ENCODE measurements around the gene ZCCHC14.
A peak's percentile ranks its signal among the peaks of the same experiment; 100 is the strongest.

Gene ZCCHC14

DNA sequence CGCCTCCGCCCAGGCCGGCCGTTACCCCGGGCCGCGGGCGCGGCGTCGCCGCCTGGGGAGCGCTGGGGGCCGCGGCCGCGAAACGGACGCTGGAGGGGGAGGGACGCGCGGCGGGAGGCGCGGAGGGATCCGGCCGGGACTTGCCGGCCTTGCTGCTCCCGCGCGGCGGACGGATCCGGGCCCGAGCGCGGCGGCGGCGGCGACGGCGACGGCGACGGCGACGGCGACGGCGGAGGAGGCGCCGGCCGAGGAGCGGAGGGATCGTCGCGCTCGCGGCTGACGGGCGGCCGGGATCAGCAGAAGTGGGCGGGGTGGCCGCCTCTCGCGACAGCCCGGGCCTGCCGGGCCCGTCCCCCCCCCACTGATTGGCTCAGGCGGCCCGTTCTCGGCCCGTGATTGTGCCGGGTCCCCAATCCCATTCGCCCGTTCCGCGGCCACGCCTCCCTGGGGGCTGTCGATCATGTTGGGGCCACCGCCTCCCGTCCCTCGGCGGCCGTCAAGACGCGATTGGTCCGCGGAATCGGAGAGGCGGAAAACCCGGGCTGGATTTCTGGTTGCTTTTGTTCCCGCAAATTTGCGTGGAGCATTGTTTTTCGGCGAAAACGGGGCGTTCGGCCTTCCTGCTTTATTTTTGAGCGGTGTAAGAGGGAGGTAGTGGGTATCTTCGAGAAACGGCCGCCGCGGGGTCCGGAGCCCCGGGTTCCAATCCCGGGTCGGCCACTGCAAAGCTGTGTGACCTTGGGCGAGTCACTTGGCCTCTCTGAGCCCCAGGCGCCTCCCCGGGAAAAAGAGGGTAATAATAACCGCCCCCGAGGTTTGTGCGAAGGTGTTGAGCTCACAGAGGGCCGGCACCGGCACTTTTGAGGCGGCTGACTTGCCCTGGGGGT is at the start of gene ZCCHC14:
ZCCHC14 (minus strand) TSS at position 304 of the 887 bp plus-strand sequence. CDS start 786 bp downstream, outside the sequence.
- peak; percentile 100 for DNase-seq

DNA sequence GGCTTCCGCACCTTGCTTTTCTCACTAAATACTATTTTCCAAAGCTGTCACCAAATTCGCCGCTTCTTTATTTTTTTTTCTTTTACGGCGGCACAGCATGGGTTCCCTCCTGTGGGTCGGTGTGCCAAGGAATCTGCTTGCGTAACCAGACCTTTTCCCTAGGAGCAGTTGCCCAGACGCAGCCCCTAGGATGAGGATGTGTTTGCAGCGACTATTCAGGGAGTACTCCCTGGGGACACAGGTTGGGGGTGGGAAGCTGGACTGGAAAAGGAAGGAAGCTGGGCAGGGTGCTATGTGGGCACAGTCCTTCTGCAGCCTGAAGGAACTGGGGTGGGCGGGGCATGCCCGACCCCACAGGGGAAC is 49.0 kb upstream of the ZCCHC14 start:
- no peak for DNase-seq

DNA sequence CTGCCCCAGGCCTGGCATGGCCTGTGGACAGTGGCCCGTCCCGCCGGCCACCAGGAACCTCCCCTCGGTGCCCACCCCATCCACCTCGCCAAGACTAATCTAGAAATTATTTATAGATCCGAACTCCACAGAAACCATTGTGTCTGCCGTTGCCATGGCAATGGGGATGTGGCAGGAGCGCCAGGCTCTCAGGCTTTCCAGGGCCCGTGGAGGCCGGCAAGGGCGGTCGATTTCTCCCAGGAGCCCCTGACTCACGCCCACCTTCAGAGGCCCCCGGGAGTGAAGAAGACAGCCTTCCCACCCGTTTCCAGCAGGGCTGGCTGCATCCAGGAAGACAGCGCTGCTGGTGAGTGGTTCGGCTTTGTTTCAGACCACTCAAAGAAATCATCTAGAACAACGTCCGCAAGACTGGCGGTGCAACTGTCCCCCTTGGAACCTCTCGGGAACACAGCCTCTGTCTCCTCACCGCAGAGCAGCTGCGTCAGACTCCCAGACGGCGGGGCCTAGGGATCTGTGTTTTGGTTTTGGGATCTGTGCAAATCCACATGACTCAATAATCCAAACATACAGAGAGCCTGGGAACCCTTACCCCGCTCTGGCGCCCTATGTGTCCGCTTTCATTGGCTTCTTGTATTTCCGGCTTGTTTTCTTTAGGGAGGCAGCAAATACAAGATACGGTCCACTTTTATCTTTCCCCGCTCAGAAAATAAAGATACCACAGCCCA is 48.5 kb upstream of the ZCCHC14 start:
- DNase-seq, result no peak

DNA sequence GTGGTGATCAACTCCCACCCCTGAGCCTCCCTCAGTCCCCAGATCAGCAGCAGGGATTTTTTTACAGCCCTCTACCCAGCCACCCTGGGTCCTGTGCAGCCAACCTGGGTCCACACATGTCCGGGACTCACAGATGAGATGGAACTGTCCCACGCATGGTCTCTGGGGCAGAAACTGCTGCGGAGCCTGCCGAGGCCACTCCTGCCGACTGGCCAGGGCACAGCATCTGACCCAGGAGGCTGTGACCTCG is 48.0 kb upstream of the ZCCHC14 start:
- no peak for DNase-seq

DNA sequence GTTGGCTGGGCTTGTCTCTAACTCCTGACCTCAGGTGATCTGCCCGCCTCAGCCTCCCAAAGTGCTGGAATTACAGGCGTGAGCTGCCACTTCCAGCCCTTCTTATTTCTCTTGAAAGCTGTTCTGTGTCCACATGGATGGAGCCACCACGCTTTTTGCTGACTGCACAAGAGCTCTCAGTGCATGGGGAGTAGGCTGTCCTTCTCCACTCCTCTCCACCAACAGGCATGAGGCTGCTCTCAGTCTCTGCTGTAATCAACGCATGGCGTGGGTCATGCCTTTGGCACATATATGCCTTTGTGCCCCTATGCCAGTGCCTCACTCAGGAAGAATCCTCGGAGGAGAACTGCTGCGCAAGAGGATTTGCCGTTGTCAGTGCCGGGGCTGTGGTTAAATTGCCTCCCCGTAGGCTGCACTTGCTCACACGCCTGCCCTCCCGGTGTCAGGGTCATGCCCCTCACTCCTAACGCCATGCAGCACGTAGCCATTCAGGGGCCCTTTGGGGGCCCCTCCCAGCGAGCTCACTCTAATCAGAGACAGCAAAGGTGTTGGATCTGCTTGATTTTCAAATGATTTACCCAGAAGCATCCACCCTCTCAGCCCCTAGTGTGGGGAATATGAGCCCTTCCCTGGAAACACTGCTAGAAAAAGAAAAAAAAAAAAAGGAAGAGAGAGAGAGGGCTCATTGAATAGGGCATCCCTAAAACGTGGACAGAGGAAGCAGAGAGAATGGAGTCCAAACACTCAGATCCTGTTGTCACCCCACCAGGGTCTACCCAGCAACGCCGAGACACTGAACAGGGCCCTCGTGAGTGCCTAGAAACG is 47.5 kb upstream of the ZCCHC14 start:
- DNase-seq, result no peak

DNA sequence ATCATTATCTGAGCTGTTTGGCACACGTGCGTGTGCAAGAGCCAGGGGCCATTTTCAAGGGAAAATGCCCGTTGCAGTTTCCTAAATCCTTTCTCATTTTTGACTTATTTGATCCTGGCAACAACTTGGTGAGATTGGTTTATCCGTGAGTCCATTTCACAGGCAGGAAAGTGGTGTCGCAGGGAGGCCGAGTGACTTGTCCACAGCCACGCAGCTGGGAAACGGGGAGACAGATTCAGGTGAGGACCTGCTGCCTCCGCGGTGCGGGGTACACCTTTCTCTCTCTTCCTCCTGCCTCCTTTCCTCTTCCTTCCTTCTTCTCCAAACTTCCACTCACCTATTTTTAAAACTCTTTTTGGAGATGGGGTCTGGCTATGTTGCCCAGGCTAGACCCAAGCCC is 46.3 kb upstream of the ZCCHC14 start:
- DNase-seq, result no peak

DNA sequence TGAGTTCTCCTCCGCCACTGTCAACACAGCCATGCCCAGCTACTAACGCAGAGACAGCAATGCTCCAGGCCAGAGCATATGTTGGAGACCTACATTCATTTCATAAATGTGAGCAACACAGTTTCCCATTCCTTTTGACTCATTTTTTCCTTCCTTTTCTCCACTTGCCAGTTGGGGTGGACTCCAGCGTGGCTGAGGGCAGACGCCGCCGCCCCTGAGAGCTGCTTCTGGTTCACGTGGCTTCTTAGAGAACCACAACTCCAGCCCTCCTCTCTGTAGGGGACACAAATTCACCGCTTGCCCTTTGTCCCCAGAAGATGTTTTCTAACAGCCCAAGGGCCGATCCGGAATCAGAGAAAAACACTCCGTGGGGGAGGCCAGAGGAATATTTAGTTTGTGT is 45.8 kb upstream of the ZCCHC14 start:
- no peak for DNase-seq

DNA sequence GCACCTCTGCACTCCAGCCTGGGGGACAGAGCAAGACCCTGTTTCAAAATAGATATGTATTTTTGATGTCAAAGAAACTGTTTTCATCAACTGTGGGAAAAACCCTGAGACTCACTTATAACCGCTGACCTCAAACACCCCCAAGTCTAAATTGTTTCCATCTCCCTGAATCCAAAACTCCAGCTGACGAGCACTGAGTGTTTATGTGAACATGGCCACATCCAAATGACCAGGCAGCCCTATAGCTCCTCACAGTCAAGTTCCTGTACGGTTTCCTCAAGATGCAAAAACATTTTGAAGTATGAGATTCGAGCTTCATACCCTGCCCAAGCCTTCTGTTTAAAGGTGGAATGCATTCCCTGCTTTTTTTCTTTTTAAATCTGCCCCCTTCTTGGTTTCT is 45.3 kb upstream of the ZCCHC14 start:
- DNase-seq, result no peak

DNA sequence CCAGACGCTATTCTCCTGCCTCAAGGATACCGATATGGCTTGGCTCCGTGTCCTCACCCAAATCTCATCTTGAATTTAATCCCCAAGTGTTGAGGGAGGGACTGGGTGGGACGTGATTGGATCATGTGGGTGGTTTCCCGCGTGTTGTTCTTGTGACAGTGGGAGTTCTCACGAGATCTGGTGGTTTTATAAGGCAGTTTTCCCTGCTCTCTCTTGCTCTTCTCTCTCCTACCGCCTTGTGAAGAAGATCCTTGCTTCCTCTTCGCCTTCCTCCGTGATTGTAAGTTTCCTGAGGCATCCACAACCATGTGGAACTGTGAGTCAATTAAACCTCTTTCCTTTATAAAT is 43.9 kb upstream of the ZCCHC14 start:
- no peak for DNase-seq

DNA sequence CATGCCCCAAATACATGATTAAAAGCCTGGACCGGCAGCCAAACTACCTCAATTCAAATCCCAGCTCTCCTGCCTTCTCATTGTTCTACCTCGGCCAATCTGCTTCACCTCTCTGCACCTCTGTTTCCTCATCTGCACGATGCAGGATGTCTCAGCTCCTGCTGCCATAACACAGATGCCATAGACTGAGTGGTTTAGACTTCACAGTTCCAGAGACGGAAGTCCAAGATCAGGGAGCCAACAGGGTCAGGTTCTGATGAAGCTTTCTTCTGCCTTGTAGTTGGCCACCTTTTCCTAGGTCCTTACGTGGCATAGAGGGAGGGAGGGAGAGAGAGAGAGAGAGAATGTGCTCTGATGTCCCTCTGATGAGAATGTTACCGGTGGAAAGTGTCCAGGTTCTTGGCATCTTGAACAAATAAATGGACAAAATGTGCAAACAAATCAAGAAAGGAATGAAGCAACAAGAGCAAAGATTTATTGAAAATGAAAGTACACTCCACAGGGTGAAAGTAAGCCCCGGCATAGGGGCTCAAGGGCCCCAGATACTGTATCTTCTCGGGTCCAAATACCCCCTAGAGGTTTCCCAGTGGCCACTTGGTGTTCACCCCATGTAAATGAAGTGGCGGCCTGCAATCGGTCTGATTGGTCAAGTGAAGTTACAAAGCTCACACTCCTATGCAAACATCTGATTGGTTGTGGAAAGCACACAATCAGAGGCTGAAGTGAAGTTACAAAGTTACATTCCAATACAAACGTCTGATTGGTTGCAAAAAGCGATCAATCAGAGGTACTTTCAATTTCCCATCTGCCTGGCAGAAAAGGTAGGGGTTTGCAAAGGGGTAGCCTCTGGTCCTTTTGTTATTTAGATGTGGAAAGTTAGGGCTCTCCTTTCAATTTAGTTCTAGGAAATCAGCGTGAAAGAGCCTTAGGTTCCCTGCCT is 43.3 kb upstream of the ZCCHC14 start:
- no peak for DNase-seq

DNA sequence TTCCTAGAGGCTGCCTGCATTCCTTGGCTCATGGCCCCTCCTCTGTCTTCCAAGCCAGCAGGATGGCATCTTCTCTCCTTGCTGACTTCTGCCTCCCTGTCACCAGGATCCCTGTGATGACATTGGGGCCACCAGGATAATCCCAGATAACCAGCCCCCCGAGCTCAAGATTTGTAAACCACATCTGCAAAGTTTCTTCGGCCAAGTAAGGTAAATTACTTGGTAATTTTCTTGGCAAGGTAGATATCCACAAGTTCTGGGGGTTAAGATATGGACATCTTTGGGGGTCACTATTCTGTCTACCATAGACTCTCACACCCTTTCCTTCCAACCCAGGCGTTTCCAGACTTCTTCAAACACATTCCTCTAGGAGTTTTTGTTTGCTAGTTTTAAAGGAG is 42.6 kb upstream of the ZCCHC14 start:
- no peak for DNase-seq

DNA sequence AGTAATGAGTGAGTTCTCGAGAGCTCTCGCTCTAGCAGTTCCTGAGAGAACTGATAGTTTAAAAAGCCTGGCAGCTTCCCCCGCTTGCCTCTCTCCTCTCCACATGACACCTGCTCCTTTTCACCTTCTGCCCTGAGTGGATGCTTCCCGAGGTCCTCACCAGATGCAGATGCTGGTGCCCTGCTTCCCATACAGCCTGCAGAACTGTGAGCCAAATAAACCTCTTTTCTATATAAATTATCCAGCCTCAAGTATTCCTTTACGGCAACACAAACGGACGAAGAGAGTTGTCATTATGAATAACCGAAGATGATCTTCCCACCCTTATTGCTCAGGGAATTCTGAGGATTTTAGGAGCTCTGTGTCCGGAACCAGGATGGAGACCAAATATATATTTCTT is 41.9 kb upstream of the ZCCHC14 start:
- DNase-seq, result no peak

DNA sequence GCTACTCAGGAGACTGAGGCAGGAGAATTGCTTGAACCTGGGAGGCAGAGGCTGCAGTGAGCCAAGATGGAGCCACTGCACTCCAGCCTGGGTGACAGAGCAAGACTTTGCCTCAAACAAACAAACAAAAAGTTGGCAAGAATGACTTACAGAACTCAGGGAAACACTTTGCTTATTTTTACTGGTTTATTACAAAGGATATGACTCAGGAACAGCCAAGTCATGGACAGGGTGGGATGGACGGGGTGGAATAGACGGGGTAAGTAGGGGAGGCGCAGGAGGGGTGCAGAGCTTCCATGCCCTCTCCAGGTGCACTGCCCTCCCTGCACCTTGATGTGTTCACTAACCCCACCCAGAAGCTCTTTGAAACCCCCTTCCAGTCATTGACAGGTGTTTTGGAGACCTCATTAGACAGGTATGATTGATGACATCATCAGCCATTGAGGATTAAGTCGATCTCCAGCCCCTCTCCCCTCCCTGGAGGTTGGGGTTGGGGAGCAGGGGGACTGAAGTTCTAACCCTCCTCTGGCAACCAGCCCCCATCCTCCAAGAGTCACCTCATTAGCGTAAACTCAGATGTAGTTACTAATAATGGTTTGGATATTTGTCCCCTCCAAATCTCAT is 41.3 kb upstream of the ZCCHC14 start:
- DNase-seq, result no peak

DNA sequence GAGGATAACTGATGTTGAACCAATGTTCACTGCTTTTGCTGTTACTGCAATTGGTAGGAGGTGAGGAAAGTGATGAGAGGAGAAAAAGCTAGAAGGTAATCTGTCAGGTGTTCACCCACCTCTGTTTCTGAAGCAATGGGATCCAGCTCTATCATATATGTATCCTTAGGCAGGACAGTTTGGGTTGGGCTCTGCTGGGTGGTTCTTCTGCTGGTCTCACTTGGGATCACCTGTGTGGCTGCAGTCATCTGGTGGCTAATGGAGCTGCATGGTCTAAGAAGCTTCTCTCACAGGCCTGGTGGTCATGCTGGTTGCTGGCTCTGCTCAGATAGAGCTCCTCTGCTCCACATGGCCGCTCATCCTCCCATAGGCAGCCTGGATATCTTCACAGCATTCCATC is 40.2 kb upstream of the ZCCHC14 start:
- no peak for DNase-seq

DNA sequence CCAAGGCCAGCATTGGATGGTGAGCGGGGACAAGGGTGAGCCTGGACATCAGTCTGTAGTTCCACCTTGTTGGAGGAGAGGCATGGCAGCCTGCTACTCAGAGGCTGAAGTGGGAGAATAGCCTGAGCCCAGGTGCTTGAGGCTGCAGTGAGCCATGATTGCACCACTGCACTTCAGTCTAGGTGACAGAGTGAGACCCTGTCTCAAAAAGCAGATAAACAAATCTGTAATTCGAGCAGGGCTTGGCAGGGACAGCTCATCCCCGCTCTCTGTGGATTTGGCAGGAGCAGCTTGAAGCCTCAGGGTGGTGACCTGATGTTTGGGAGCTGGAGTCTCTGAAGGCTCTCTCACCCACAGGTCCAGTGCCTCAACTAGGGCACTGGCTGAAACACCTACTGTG is 38.6 kb upstream of the ZCCHC14 start:
- no peak for DNase-seq

DNA sequence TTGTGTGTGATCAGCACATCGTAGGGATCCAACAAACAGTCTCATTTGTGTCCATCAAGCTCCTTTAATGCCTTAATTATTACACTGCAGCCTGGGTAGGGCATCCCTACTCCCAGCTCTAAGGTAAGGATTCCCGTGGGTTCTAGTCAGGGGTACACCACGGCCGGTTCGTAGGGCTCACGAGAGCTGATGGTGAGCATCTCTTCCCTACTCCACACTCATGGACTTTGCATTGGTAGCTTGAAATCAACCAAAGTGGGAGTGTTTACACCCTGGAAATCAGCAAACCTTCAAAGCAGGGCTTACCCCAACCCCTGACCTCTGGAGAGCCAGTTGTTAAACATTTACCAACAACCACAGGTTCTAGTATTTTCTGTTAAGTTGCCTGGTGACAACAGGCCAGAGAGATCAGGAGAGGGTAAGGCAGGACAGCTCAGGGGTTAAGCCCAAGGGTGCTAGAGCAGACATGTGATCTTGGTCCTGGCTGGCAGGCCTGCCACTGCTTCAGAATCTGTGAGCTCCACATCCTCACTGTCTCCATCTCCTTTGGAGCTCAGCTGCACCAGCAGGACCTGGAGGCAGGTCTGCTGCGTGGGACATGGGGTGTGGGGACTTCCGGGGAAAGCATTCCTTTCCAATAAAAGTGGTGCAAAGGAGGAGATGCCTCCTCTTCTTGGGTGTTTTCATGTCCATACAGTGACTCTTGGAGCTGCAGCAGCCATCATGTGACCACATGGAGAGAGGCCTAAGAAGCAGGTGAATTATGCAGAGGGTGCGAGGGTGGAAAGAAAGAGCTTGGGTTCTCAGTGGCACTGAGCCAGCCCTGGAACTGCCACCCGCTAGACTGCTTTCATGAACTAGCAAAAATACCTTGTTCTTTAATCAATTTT is 36.1 kb upstream of the ZCCHC14 start:
- DNase-seq, result no peak

DNA sequence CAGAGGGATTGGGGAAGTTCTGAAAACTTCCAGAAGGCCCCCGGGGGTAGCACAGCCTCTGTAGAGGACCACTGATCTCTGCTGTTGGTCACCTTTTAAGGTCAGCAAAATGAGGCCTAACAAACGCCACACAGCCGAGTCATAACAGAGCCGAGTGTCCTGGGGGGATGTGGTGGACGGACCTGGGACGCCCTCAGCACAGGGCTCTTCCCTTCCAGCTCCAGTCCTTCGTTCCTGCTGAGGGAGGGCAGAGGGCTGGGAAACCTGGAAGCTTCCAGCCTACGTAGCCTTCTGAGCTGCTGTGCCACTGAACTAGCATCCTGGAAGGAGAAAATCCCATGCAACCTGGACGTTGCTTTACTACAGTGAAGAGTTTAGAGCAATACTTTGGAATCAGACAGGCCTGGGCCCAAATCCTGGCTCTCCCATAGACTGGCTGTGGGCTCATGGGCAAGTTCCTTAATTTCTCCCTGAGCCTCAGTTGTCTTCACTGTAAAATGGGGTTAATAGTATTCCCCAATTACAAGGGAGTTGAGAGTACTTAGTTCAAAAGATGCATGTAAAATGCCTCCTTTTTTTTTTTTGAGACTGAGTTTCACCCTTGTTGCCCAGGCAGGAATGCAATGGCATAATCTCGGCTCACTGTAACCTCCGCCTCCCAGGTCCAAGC is 34.4 kb upstream of the ZCCHC14 start:
- no peak for DNase-seq

DNA sequence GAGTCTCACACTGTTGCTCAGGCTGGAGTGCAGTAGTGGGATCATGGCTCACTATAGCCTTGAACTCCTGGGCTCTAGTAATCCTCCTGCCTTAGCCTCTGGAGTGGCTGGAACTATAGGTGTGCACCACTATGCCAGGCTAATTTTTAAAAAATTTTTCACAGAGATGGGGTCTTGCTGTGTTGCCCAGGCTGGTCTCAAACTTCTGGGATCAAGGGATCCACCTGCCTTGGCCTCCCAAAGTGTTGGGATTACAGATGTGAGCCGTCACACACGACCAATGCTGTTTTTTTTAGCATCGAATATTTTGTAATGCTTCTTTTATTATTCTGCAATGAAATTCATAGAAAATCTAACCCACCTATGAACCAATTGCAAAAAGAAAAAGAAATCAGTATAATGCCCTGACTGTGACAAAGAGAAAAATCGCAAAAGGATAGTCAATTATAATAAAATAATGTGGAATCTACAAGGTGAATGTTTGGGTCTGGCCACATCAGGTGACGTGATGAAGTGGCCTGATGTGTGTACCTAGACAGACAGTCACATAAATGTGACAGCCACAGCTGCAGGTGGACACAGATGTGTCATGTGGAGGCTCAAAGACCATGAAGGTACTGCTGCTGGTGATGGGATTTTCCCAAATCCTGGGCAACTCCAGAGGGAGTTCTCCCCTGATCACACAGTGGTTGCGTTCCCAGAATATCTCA is 33.6 kb upstream of the ZCCHC14 start:
- no peak for DNase-seq

DNA sequence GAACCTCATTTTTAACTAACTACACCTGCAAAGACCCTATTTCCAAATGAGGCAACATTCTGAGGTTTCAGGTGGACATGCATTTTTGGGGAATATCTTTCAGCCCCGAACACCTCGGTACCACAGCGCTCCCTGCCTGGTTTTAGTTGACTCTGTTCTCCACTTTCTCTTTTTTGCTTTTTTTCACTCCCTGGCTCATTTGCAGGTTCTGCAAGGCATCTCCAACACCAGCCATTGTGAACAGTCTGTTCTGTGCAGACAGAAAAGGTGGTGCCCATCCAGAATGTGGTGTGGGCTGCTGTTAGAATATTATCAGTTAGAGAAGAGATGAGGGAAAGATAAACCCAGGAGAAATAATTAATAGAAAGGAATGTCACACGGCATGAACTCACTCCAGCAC is 32.5 kb upstream of the ZCCHC14 start:
- no peak for DNase-seq

DNA sequence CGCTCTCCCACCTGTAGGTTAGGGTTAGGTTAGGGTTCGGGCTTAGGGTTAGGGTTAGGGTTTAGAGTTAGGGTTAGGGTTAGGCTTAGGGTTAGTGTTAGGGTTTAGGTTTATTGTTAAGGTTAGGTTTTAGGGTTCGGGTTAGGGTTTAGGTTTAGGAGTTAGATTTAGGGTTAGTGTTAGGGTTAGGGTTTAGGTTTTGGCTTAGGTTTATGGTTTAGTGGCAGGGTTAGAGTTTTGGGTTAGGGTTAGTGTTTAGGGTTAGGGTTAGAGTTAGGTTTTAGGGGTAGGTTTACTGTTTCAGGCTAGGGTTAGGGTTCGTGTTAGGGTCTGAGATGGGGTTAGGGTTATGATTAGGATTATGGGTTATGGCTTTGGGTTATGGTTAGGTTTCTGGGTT is 31.6 kb upstream of the ZCCHC14 start:
- no peak for DNase-seq

All from CD4-positive, alpha-beta T cell treated with Interleukin-6 for 4 hours (primary cell).